WTC11 (cell line): ENCODE data around the gene KRT76.

Experiments
- ATF1 ChIP-seq: sonication (generic); formaldehyde crosslinking; IDR thresholded peaks from 2 replicates; pipeline ENCODE4 v1.8.1; 2023; ENCODE audit warnings: mild to moderate bottlenecking, moderate library complexity, missing genetic modification reagents
- CREB1 ChIP-seq: sonication (generic); formaldehyde crosslinking; IDR thresholded peaks from 2 replicates; pipeline ENCODE4 v1.8.0; 2023; ENCODE audit warnings: mild to moderate bottlenecking, missing genetic modification reagents
- CTCF ChIP-seq: fragments of 200-600 bp; IDR thresholded peaks from 2 replicates; pipeline ENCODE4 v1.8.0; 2022; ENCODE audit warnings: antibody characterized with exemption
- E2F1 ChIP-seq: sonication (generic); formaldehyde crosslinking; IDR thresholded peaks from 2 replicates; pipeline ENCODE4 v1.8.0; 2022; ENCODE audit warnings: mild to moderate bottlenecking, missing genetic modification reagents
- E2F4 ChIP-seq: sonication (generic); formaldehyde crosslinking; IDR thresholded peaks from 2 replicates; pipeline ENCODE4 v1.8.1; 2022; ENCODE audit warnings: low read depth, mild to moderate bottlenecking, moderate library complexity, missing genetic modification reagents, borderline replicate concordance
- MAX ChIP-seq: sonication (generic); formaldehyde crosslinking; IDR thresholded peaks from 2 replicates; pipeline ENCODE4 v1.8.0; 2022; ENCODE audit warnings: mild to moderate bottlenecking, missing genetic modification reagents
- MLX ChIP-seq: sonication (generic); formaldehyde crosslinking; IDR thresholded peaks from 2 replicates; pipeline ENCODE4 v1.8.1; 2023; ENCODE audit warnings: mild to moderate bottlenecking, missing genetic modification reagents, moderate library complexity
- PRDM15 ChIP-seq: sonication (generic); formaldehyde crosslinking; IDR thresholded peaks from 2 replicates; pipeline ENCODE4 v1.8.0; 2022; ENCODE audit warnings: missing genetic modification reagents
- PRRX2 ChIP-seq: fragments of 250-450 bp; sonication (Bioruptor Pico); IDR thresholded peaks from 2 replicates; pipeline ENCODE4 v1.8.0; 2021; ENCODE audit warnings: mild to moderate bottlenecking
- SMAD3 ChIP-seq: sonication (generic); formaldehyde crosslinking; IDR thresholded peaks from 2 replicates; pipeline ENCODE4 v1.8.0; 2022; ENCODE audit warnings: missing genetic modification reagents, mild to moderate bottlenecking, borderline replicate concordance
- TEAD1 ChIP-seq: sonication (generic); formaldehyde crosslinking; IDR thresholded peaks from 2 replicates; pipeline ENCODE4 v1.8.0; 2022; ENCODE audit warnings: mild to moderate bottlenecking, missing genetic modification reagents
- USF1 ChIP-seq: sonication (generic); formaldehyde crosslinking; IDR thresholded peaks from 2 replicates; pipeline ENCODE4 v1.8.0; 2022; ENCODE audit warnings: mild to moderate bottlenecking, missing genetic modification reagents

- TF ChIP-seq CTCF (no peak), PRDM15 (CRISPR knock-in tag) (no peak), USF1 (CRISPR knock-in tag) (no peak), SMAD3 (CRISPR knock-in tag) (no peak), MAX (CRISPR knock-in tag) (no peak), CREB1 (CRISPR knock-in tag) (no peak), MLX (CRISPR knock-in tag) (no peak), TEAD1 (no peak), E2F1 (CRISPR knock-in tag) (no peak), PRRX2 (CRISPR knock-in tag) (no peak), E2F4 (CRISPR knock-in tag) (no peak), ATF1 (CRISPR knock-in tag) (no peak)
Measured at GRCh38 chr12:52748578-52748977, 28.6 kb downstream of the KRT76 start.
